Fibroblast of pulmonary artery (primary cell): ENCODE results near the gene NIT2.
"Not testable (repeated sequence)": the region's sequence is repeated elsewhere in the genome, so short reads cannot be mapped to it uniquely, and the experiment has no call there.

Experiments used
- DNase-seq: peaks from one replicate; pipeline ENCODE4 v3.0.0-alpha.2; 2010; ENCODE audit warnings: low read depth
- H3K4me3 ChIP-seq: replicated peaks from 2 replicates; pipeline ENCODE4 v1.5.1; 2011; ENCODE audit warnings: low read depth, mild to moderate bottlenecking, control low read depth, low read length, moderate library complexity
- TF ChIP-seq, protein P1 (sequence below): IDR thresholded peaks from 2 replicates; pipeline ENCODE4 v1.5.1; 2011; ENCODE audit warnings: mild to moderate bottlenecking, control low read depth, low read length, inconsistent platforms; ENCODE audit errors: missing control alignments

NIT2 gene

DNA sequence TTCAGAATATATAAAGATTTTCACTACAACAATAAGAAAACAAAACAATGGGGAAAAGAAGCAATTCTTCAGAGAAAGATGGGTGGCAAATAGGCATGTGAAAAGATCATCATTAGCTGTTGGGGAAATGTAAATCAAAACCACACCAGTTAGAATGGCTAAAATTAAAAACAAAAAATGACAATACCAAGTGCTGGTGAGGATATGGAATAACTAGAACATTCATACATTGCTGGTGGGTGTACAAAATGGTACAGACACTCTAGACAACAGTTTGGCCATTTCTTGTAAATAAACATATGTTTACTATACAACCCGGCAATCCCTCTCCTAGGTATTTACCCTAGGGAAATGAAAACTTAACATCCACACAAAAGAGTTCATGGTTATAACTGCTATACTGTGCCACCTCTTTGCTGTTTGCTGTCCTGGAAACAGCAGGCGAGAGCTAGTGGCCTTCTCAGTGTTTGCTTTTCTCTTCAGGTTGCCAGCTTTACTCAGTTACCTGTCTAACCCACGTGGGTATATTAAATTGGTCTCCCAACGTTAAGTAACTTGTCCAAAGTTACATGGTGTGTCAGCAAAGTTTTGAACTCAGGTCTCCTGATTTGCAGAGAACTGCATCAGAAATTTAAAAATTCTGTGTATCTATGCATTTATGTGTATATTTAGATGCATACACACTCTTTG is 4.6 kb upstream of the NIT2 start:
- DNase-seq = no peak
- TF ChIP-seq, protein P1, sequence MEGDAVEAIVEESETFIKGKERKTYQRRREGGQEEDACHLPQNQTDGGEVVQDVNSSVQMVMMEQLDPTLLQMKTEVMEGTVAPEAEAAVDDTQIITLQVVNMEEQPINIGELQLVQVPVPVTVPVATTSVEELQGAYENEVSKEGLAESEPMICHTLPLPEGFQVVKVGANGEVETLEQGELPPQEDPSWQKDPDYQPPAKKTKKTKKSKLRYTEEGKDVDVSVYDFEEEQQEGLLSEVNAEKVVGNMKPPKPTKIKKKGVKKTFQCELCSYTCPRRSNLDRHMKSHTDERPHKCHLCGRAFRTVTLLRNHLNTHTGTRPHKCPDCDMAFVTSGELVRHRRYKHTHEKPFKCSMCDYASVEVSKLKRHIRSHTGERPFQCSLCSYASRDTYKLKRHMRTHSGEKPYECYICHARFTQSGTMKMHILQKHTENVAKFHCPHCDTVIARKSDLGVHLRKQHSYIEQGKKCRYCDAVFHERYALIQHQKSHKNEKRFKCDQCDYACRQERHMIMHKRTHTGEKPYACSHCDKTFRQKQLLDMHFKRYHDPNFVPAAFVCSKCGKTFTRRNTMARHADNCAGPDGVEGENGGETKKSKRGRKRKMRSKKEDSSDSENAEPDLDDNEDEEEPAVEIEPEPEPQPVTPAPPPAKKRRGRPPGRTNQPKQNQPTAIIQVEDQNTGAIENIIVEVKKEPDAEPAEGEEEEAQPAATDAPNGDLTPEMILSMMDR = no peak
- H3K4me3 ChIP-seq = no peak overlapping the region

GRCh38 chr3:100330651-100331050 is 3.9 kb upstream of the NIT2 start:
- DNase-seq = no peak
- no peak overlapping the region for H3K4me3 ChIP-seq
- TF ChIP-seq, protein P1 = no peak

DNA sequence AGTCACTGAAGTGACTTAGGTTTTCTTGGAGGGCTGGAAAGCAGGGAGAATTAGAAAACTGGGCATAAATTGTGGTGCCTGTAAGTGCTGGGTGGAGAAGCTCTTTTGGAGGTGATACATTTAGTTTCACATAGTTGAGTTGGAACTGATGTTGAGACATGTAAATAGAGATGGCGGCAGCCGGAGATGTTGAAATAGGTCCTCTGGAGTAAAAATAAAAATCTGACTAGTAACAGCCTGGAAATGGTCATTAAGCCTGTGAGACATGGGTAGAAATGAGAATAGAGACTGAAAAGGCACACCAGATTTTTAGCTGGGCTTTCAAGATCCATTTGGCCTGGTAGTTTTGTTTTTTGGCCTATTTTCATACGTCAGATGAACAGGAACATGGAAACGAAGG is 2.9 kb upstream of the NIT2 start:
- TF ChIP-seq, protein P1 = no peak
- no peak overlapping the region for H3K4me3 ChIP-seq
- DNase-seq = no peak

- no peak for DNase-seq
- no peak overlapping the region for H3K4me3 ChIP-seq
- TF ChIP-seq, protein P1 = no peak
Observed at GRCh38 chr3:100333051-100333450, 1.5 kb upstream of the NIT2 start.

DNA sequence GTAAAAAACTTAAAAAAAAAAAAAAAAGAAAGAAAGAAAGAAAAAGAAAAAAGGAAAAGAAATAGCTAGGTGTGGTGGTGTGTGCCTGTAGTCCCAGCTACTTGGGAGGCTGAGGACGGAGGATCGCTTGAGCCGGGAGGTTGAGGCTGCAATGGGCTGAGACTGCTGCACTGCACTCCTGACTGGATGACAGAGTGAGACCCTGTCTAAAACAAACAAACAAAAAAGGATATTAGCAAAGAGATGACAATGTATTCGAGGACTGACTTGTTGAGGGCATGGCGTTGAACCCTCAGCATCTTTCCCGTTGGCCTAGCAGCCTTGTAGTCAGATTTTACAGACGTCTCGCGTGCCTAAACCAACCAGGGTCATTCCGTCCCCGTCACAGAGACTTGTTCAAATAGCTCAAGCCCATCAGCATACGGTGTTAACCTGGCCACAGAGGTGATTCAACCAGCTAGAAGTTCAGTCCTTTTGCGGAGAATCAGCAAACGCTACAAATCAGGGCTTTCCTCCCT is 528 bp upstream of the NIT2 start:
- TF ChIP-seq, protein P1 = no peak
- no peak for DNase-seq
- peak overlapping the region; percentile 58 for H3K4me3 ChIP-seq

- peak overlapping the region; percentile 58 for H3K4me3 ChIP-seq
- DNase-seq = peak; percentile 11
- TF ChIP-seq, protein P1 = no peak
Observed at GRCh38 chr3:100335434-100335833, 877 bp downstream of the NIT2 start.

DNA sequence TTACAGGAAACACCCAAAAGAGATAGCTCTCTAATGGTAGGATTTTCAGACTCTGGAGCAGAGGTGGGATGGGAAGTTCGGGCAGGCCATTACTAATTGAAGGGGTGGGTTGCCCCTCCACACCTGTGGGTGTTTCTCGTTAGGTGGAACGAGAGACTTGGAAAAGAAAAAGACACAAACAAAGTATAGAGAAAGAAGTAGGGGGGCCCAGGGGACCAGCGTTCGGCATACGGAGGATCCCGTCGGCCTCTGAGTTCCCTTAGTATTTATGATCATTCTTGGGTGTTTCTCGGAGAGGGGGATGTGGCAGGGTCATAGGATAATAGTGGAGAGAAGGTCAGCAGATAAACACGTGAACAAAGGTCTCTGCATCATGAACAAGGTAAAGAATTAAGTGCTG is 1.7 kb downstream of the NIT2 start:
- not testable (repeated sequence) for H3K4me3 ChIP-seq, DNase-seq
